ENCODE data around the gene DENND4A.

GRCh38 chr15:65641768-65642475 lies 150.2 kb downstream of the DENND4A start:
- TF ChIP-seq CTCF (IDR thresholded peaks at IDR 0.05 in 4 of 5, conservative IDR thresholded peaks at IDR 0.05 in 1 of 5) (no peak), POLR2A (IDR thresholded peaks at IDR 0.05) (no peak)
